Loucy (cell line): ENCODE data around the gene SLC29A3.

Experiments
- H2AFZ ChIP-seq: fragments of 200-600 bp; sonication (generic); 2 replicates; pipeline ENCODE4 v1.6.0; 2016; ENCODE audit warnings: antibody characterized with exemption, mild to moderate bottlenecking, low read length, moderate library complexity
- H3F3A ChIP-seq: fragments of 200-600 bp; 2 replicates; pipeline ENCODE4 v1.6.0; 2016; ENCODE audit warnings: antibody characterized with exemption, low read depth, mild to moderate bottlenecking
- H3K27me3 ChIP-seq: fragments of 200-600 bp; sonication (generic); 2 replicates; pipeline ENCODE4 v1.6.1; 2014; ENCODE audit warnings: low read length, mild to moderate bottlenecking; ENCODE audit not compliant: insufficient read depth, poor library complexity, severe bottlenecking
- H3K36me3 ChIP-seq: fragments of 200-600 bp; sonication (generic); 2 replicates; pipeline ENCODE4 v1.6.1; 2016; ENCODE audit warnings: low read length; ENCODE audit not compliant: insufficient read depth
- H3K4me1 ChIP-seq: fragments of 200-600 bp; sonication (generic); 2 replicates; pipeline ENCODE4 v1.5.1; 2014; ENCODE audit warnings: low read length, mild to moderate bottlenecking; ENCODE audit not compliant: insufficient read depth, poor library complexity, severe bottlenecking
- H3K4me2 ChIP-seq: fragments of 200-600 bp; sonication (generic); 2 replicates; pipeline ENCODE4 v1.6.0; 2014; ENCODE audit warnings: antibody characterized with exemption, low read length, low read depth, mild to moderate bottlenecking; ENCODE audit not compliant: poor library complexity, severe bottlenecking
- H3K4me3 ChIP-seq: fragments of 200-600 bp; sonication (generic); 2 replicates; pipeline ENCODE4 v1.5.1; 2014; ENCODE audit warnings: low read length, mild to moderate bottlenecking, mixed read lengths; ENCODE audit not compliant: poor library complexity, severe bottlenecking
- H3K79me2 ChIP-seq: fragments of 200-600 bp; sonication (generic); 2 replicates; pipeline ENCODE4 v1.6.1; 2014; ENCODE audit warnings: low read length; ENCODE audit not compliant: insufficient read depth
- H3K9ac ChIP-seq: fragments of 200-600 bp; sonication (generic); 2 replicates; pipeline ENCODE4 v1.6.0; 2014; ENCODE audit warnings: mild to moderate bottlenecking, low read depth, low read length, moderate library complexity; ENCODE audit not compliant: poor library complexity, severe bottlenecking
- H3K9me2 ChIP-seq: fragments of 200-600 bp; sonication (generic); replicated peaks from 2 replicates; pipeline ENCODE4 v1.6.1; 2016; ENCODE audit warnings: low read depth, low read length, mixed read lengths
- H3K9me3 ChIP-seq: fragments of 200-600 bp; sonication (generic); 2 replicates; pipeline ENCODE4 v1.6.1; 2014; ENCODE audit warnings: mild to moderate bottlenecking, antibody characterized with exemption, low read length, low read depth; ENCODE audit not compliant: insufficient read depth
- H4K20me1 ChIP-seq: fragments of 200-600 bp; sonication (generic); 2 replicates; pipeline ENCODE4 v1.6.0; 2014; ENCODE audit warnings: antibody characterized with exemption, low read length, mild to moderate bottlenecking; ENCODE audit not compliant: insufficient read depth, poor library complexity, severe bottlenecking
- CTCF ChIP-seq: fragments of 200-600 bp; sonication (generic); conservative IDR thresholded peaks from 2 replicates; pipeline ENCODE4 v1.5.1; 2014; ENCODE audit warnings: mild to moderate bottlenecking, antibody characterized with exemption, low read length
- EZH2phosphoT487 ChIP-seq: fragments of 200-600 bp; IDR thresholded peaks from 2 replicates; pipeline ENCODE4 v1.6.1; 2018; ENCODE audit warnings: antibody characterized with exemption, mild to moderate bottlenecking, moderate library complexity, borderline replicate concordance

Gene SLC29A3

GRCh38 chr10:71339796-71340589, 20.9 kb downstream of the SLC29A3 start:
- Histone ChIP-seq H3F3A (no peaks in the 10 kb centered on the region), H3K4me3 (no peak overlapping the region), H4K20me1 (no peaks in the 10 kb centered on the region), H2AFZ (no peak overlapping the region), H3K9ac (no peak overlapping the region), H3K4me1 (no peaks in the 10 kb centered on the region), H3K9me2 (no peaks in the 10 kb centered on the region), H3K4me2 (no peak overlapping the region), H3K79me2 (no peaks in the 10 kb centered on the region; the same call in 1 of the 2 replicates), H3K36me3 (peaks cover 11% of the 10 kb centered on the region; the same call in 1 of the 2 replicates), H3K27me3 (no peaks in the 10 kb centered on the region), H3K9me3 (no peaks in the 10 kb centered on the region)
- TF ChIP-seq EZH2phosphoT487 (no peak), CTCF (no peak)

- H3K4me2 ChIP-seq, result no peak overlapping the region
- no peaks in the 10 kb centered on the region for H4K20me1 ChIP-seq
- H3F3A ChIP-seq, result no peaks in the 10 kb centered on the region
- H3K36me3 ChIP-seq, result peaks cover 10% of the 10 kb centered on the region; the same call in 1 of the 2 replicates
- H3K79me2 ChIP-seq, result no peaks in the 10 kb centered on the region
- no peaks in the 10 kb centered on the region for H3K9me2 ChIP-seq
- TF ChIP-seq CTCF (no peak), EZH2phosphoT487 (no peak)
- H2AFZ ChIP-seq, result no peak overlapping the region
- H3K27me3 ChIP-seq, result no peaks in the 10 kb centered on the region
- H3K9ac ChIP-seq, result no peak overlapping the region
- no peaks in the 10 kb centered on the region for H3K9me3 ChIP-seq
- H3K4me1 ChIP-seq, result no peaks in the 10 kb centered on the region
- H3K4me3 ChIP-seq, result no peak overlapping the region
Measured at GRCh38 chr10:71342573-71343391, 23.7 kb downstream of the SLC29A3 start.

- no peaks in the 10 kb centered on the region for H3F3A ChIP-seq
- H3K36me3 ChIP-seq, result peaks cover 10% of the 10 kb centered on the region; the same call in 1 of the 2 replicates
- H3K4me3 ChIP-seq, result no peak overlapping the region
- no peaks in the 10 kb centered on the region for H3K79me2 ChIP-seq
- H4K20me1 ChIP-seq, result no peaks in the 10 kb centered on the region
- H3K9me2 ChIP-seq, result no peaks in the 10 kb centered on the region
- no peak overlapping the region for H2AFZ ChIP-seq
- H3K9me3 ChIP-seq, result no peaks in the 10 kb centered on the region
- H3K4me2 ChIP-seq, result no peak overlapping the region
- no peak overlapping the region for H3K9ac ChIP-seq
- H3K27me3 ChIP-seq, result no peaks in the 10 kb centered on the region
- no peaks in the 10 kb centered on the region for H3K4me1 ChIP-seq
- TF ChIP-seq EZH2phosphoT487 (no peak), CTCF (no peak)
Measured at GRCh38 chr10:71343392-71343773, 24.3 kb downstream of the SLC29A3 start.
